ENCODE data around the gene GALNT9. TPM values are rescaled to one million over a fixed set of nuclear protein-coding genes. Genes with fewer than 3 reads are reported as not detected.
"Not testable (repeated sequence)": the region's sequence is repeated elsewhere in the genome, so short reads cannot be mapped to it uniquely, and the experiment has no call there.

GALNT9 gene
- total and polyA plus RNA-seq, 8 donors: 0.15 to 3.1 (median 0.19) TPM; not detected in 5

DNA sequence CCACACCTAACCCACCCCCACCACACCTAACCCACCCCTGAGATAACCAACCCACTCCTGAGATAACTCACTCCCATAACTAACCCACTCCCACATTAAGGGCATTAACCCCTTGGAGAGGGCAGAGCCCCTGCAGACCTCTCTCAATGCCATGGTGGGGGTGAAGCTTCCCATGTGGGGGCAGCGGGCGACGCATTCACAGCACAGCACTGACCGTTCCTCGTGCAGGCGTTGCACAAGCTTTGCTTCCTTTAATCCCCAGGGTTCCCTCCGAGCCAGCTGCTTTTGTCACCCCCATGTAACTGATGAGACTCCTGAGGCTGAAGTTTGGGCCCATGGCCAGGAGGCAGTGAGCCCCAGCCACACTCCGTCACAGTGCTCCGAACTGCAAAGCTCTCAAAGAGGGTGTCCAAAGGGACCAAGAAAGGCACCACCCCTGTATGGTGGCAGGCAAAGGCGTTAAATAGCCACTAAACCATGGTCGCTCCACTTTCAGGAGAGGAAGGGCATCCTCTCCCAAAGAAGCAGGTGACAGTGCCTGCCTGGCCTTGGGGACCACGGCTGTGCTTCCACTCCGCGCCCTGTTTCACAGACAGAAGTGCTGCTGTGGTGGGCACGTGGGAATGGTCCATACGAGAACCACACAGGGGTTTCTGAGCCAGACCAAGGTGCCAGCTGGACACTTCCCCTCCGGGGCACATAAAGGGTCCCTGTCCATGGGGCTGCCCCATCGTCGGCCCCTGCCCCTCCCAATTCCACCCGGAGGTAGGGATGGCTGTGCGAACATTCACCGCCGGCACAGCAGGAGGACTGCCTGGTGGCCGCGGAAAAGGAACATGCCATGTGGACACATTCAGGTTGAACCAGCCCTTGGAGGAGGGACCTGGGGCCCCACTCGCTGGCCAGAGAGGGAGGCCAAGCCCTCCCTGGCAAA lies 28.3 kb downstream of the GALNT9 start:
- H3K27ac ChIP-seq: no peak overlapping the region
- no peaks in the 10 kb centered on the region for H3K4me1 ChIP-seq
- no peak overlapping the region for H3K4me3 ChIP-seq
- H3K36me3 ChIP-seq: no peaks in the 10 kb centered on the region
- 56 to 69% (median 63%) methylated on average over 14 to 26 of the region's 26 CpGs for WGBS, 5 donors
- H3K9me3 ChIP-seq: peaks cover 0 to 8% (median 0%) of the 10 kb centered on the region in 4 donors
- no peak for DNase-seq
- H3K27me3 ChIP-seq: peaks cover 0 to 63% (median 0%) of the 10 kb centered on the region in 3 donors
- TF ChIP-seq POLR2AphosphoS5 (IDR thresholded peaks at IDR 0.05) (no peak), POLR2A (IDR thresholded peaks at IDR 0.05) (no peak), EP300 (IDR thresholded peaks at IDR 0.05) (no peak)
- TF ChIP-seq, protein P1, sequence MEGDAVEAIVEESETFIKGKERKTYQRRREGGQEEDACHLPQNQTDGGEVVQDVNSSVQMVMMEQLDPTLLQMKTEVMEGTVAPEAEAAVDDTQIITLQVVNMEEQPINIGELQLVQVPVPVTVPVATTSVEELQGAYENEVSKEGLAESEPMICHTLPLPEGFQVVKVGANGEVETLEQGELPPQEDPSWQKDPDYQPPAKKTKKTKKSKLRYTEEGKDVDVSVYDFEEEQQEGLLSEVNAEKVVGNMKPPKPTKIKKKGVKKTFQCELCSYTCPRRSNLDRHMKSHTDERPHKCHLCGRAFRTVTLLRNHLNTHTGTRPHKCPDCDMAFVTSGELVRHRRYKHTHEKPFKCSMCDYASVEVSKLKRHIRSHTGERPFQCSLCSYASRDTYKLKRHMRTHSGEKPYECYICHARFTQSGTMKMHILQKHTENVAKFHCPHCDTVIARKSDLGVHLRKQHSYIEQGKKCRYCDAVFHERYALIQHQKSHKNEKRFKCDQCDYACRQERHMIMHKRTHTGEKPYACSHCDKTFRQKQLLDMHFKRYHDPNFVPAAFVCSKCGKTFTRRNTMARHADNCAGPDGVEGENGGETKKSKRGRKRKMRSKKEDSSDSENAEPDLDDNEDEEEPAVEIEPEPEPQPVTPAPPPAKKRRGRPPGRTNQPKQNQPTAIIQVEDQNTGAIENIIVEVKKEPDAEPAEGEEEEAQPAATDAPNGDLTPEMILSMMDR (IDR thresholded peaks at IDR 0.05): no peak
- intact Hi-C loops (cut with DNase I; ENCODE audit: low total_unique reads): no loop called here

DNA sequence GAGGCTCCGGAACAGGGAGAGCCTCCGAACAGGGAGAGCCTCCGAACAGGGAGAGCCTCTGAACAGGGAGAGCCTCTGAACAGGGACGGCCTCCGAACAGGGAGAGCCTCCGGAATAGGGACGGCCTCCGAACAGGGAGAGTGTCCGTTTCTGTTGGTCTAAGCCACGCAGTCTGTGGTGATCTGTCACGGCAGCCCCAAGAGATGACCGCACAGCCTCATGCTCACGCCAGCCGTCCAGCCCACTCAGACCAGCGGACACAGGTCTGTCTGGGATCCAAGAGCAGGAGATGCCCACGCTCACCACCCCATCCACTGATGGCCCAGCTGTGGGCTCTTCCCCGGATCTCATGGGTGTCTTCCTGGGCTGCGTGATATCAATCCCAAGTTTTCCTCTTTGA lies 33.3 kb downstream of the GALNT9 start:
- WGBS, 5 donors: 81 to 95% (median 90%) methylated on average over 12 to 18 of the region's 18 CpGs
- Histone ChIP-seq H3K4me3 (no peak overlapping the region), H3K9me3 (no peaks in the 10 kb centered on the region), H3K4me1 (no peaks in the 10 kb centered on the region), H3K27ac (no peak overlapping the region), H3K36me3 (no peaks in the 10 kb centered on the region), H3K27me3 (peaks cover 0 to 80% (median 4%) of the 10 kb centered on the region in 3 donors)
- DNase-seq: no peak
- intact Hi-C loops (cut with DNase I; ENCODE audit: low total_unique reads): no loop called here
- TF ChIP-seq EP300 (IDR thresholded peaks at IDR 0.05): no peak
- no peak for TF ChIP-seq POLR2A (IDR thresholded peaks at IDR 0.05)
- TF ChIP-seq POLR2AphosphoS5 (IDR thresholded peaks at IDR 0.05): no peak
- TF ChIP-seq, protein P1 (IDR thresholded peaks at IDR 0.05): no peak

DNA sequence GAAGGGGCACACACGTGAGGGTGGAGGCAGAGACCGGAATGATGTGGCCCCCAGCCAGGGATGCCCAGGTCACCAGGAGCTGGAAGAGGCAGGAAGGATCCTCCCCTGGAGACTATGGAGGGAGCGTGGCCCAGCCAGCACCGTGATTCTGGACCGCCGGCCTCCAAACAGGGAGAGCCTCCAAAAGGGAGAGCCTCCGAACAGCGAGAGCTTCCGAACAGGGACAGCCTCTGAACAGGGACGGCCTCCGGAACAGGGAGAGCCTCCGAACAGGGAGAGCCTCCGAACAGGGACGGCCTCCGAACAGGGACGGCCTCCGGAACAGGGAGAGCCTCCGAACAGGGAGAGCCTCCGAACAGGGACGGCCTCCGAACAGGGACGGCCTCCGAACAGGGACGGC lies 33.8 kb downstream of the GALNT9 start:
- peaks cover 0 to 75% (median 4%) of the 10 kb centered on the region in 3 donors for H3K27me3 ChIP-seq
- H3K4me1 ChIP-seq; H3K36me3 ChIP-seq; intact Hi-C loops (cut with DNase I; ENCODE audit: low total_unique reads); H3K27ac ChIP-seq; DNase-seq; H3K4me3 ChIP-seq; H3K9me3 ChIP-seq: not testable (repeated sequence)
- 92 to 98% (median 95%) methylated on average over 13 to 24 of the region's 24 CpGs for WGBS, 5 donors

DNA sequence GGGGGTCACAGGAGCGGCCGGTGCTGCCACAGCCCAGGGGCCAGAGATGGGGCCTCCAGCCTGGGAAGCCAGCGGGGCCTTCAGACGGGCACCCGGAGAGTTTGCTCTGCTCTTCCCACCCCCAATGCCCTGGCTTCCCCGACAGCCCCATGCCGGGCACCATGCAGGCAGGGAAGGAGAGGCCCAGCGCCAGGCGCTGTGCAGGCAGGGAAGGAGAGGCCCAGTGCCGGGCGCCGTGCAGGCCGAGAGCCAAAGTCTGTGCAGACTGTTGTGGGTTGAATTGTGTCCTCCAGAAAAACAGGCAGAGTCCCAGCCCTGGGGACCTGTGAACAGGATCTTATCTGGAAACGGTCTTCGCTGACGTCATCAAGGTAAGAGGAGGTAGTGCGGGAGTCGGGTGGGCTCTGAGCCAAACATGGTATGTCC lies 34.3 kb downstream of the GALNT9 start:
- H3K4me1 ChIP-seq: no peaks in the 10 kb centered on the region
- no peak overlapping the region for H3K4me3 ChIP-seq
- DNase-seq: no peak
- TF ChIP-seq POLR2A (IDR thresholded peaks at IDR 0.05): no peak
- TF ChIP-seq, protein P1 (IDR thresholded peaks at IDR 0.05): no peak
- no peak for TF ChIP-seq EP300 (IDR thresholded peaks at IDR 0.05)
- TF ChIP-seq POLR2AphosphoS5 (IDR thresholded peaks at IDR 0.05): no peak
- H3K27me3 ChIP-seq: peaks cover 0 to 76% (median 4%) of the 10 kb centered on the region in 3 donors
- H3K36me3 ChIP-seq: no peaks in the 10 kb centered on the region
- 78 to 84% (median 81%) methylated on average over 14 to 18 of the region's 18 CpGs for WGBS, 5 donors
- H3K9me3 ChIP-seq: no peaks in the 10 kb centered on the region
- no peak overlapping the region for H3K27ac ChIP-seq
- intact Hi-C loops (cut with DNase I; ENCODE audit: low total_unique reads): no loop called here
